ENCODE data around the gene CCDC14.

DNA sequence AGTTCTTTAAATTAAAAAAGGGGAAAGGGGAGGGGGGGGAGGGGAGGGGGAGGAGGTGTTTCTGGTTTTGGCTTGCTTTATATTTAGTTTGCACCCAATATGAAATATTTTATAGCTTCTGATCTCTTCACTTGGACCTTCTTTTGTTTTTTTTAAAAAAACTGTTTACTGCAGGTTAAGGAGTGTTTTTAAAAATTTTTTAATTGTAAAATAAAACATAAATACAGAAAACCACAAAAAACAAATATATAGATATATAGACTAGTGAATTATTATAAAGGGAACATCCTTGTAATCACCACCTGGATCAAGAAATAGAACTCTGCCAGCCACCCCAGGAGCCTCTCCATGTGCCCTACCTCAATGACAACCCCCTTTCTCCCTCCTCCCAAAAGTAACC, 76.0 kb downstream of the CCDC14 start:
- TF ChIP-seq POLR2A (IDR thresholded peaks at IDR 0.05; ENCODE audit: low read length): no peak
- no peak for TF ChIP-seq GATA1 (IDR thresholded peaks at IDR 0.05; ENCODE audit: low read depth, low read length)
